Renal cortex interstitium (tissue), 15 donors: Measurements from ENCODE around the gene LCLAT1. TPM values are rescaled to one million over a fixed set of nuclear protein-coding genes. Genes with fewer than 3 reads are reported as not detected.

Source experiments
- DNase-seq, 11 donors: peaks; one replicate each; pipeline ENCODE4 v3.0.0-alpha.2; 2013; ENCODE audit warnings: low read depth in 9 of 11, low spot score in 4 of 11; ENCODE audit errors: extremely low read depth in 1 of 11
- long read RNA-seq, 16 experiments: transcript quantifications; one replicate each; lab custom pipeline, GENCODE V29; 2026
- polyA plus RNA-seq, 3 donors: library from polyadenylated mRNA; unstranded; fragments of 120-200 nt; gene quantifications; one replicate each; pipeline ENCODE4 v1.2.1, GENCODE V29; 2013; ENCODE audit not compliant: insufficient read length in 3 of 3

LCLAT1 gene
- 10 to 100 TPM; 17.2 to 20.8 (median 20.3) TPM for polyA plus RNA-seq
- long read RNA-seq, donor 1: 0 reads
- long read RNA-seq, donor 2, full-length matches to known transcripts: 1 of 1 reads
- long read RNA-seq, donor 2, partial matches to known transcripts: 0 of 1 reads
- long read RNA-seq, donor 2, other reads (novel, unspliced or antisense): 0 of 1 reads
- long read RNA-seq, donor 3, full-length matches to known transcripts: 4 of 4 reads
- long read RNA-seq, donor 3, partial matches to known transcripts: 0 of 4 reads
- long read RNA-seq, donor 3, other reads (novel, unspliced or antisense): 0 of 4 reads
- long read RNA-seq, donor 4, full-length matches to known transcripts: 4 of 4 reads
- long read RNA-seq, donor 4, partial matches to known transcripts: 0 of 4 reads
- long read RNA-seq, donor 4, other reads (novel, unspliced or antisense): 0 of 4 reads
- long read RNA-seq, donor 5: 0 reads
- long read RNA-seq, donor 6, full-length matches to known transcripts: 5 of 5 reads
- long read RNA-seq, donor 6, partial matches to known transcripts: 0 of 5 reads
- long read RNA-seq, donor 6, other reads (novel, unspliced or antisense): 0 of 5 reads
- long read RNA-seq, donor 7, full-length matches to known transcripts: 2 of 20 reads
- long read RNA-seq, donor 7, partial matches to known transcripts: 18 of 20 reads
- long read RNA-seq, donor 7, other reads (novel, unspliced or antisense): 0 of 20 reads
- long read RNA-seq, donor 8, full-length matches to known transcripts: 3 of 22 reads
- long read RNA-seq, donor 8, partial matches to known transcripts: 19 of 22 reads
- long read RNA-seq, donor 8, other reads (novel, unspliced or antisense): 0 of 22 reads
- long read RNA-seq, donor 9, full-length matches to known transcripts: 1 of 1 reads
- long read RNA-seq, donor 9, partial matches to known transcripts: 0 of 1 reads
- long read RNA-seq, donor 9, other reads (novel, unspliced or antisense): 0 of 1 reads
- long read RNA-seq, donor 10, full-length matches to known transcripts: 4 of 4 reads
- long read RNA-seq, donor 10, partial matches to known transcripts: 0 of 4 reads
- long read RNA-seq, donor 10, other reads (novel, unspliced or antisense): 0 of 4 reads
- long read RNA-seq, donor 11: 0 reads
- long read RNA-seq, donor 12, full-length matches to known transcripts: 1 of 1 reads
- long read RNA-seq, donor 12, partial matches to known transcripts: 0 of 1 reads
- long read RNA-seq, donor 12, other reads (novel, unspliced or antisense): 0 of 1 reads
- long read RNA-seq, donor 13, full-length matches to known transcripts: 4 of 4 reads
- long read RNA-seq, donor 13, partial matches to known transcripts: 0 of 4 reads
- long read RNA-seq, donor 13, other reads (novel, unspliced or antisense): 0 of 4 reads
- long read RNA-seq, donor 14, full-length matches to known transcripts: 1 of 1 reads
- long read RNA-seq, donor 14, partial matches to known transcripts: 0 of 1 reads
- long read RNA-seq, donor 14, other reads (novel, unspliced or antisense): 0 of 1 reads
- long read RNA-seq, donor 15, full-length matches to known transcripts: 1 of 1 reads
- long read RNA-seq, donor 15, partial matches to known transcripts: 0 of 1 reads
- long read RNA-seq, donor 15, other reads (novel, unspliced or antisense): 0 of 1 reads
- long read RNA-seq, donor 16, full-length matches to known transcripts: 3 of 3 reads
- long read RNA-seq, donor 16, partial matches to known transcripts: 0 of 3 reads
- long read RNA-seq, donor 16, other reads (novel, unspliced or antisense): 0 of 3 reads

- peak in 10 of 11 donors; percentile 58 to 78 (median 66) for DNase-seq
Observed at GRCh38 chr2:30447149-30448045, at the start of gene LCLAT1. Gene LCLAT1, plus strand, starts transcription at chr2:30447246. Its CDS starts 78,345 bp downstream, at chr2:30525591.

- peak in 1 of 11 donors; percentile 28 for DNase-seq
Observed at GRCh38 chr2:30398084-30398873, 48.8 kb upstream of the LCLAT1 start.

- DNase-seq: no peak
Observed at GRCh38 chr2:30400151-30400954, 46.7 kb upstream of the LCLAT1 start.

GRCh38 chr2:30402441-30403182 lies 44.4 kb upstream of the LCLAT1 start:
- no peak for DNase-seq

- DNase-seq: no peak
Observed at GRCh38 chr2:30403592-30404312, 43.3 kb upstream of the LCLAT1 start.

- peak in 2 of 11 donors; percentile 22 for DNase-seq
Observed at GRCh38 chr2:30404319-30405259, 42.5 kb upstream of the LCLAT1 start.

- DNase-seq: no peak
Observed at GRCh38 chr2:30405260-30405605, 41.8 kb upstream of the LCLAT1 start.

- no peak for DNase-seq
Observed at GRCh38 chr2:30406853-30407252, 40.2 kb upstream of the LCLAT1 start.

GRCh38 chr2:30408961-30409387 lies 38.1 kb upstream of the LCLAT1 start:
- peak in 1 of 11 donors; percentile 47 for DNase-seq

- no peak for DNase-seq
Observed at GRCh38 chr2:30410217-30410616, 36.8 kb upstream of the LCLAT1 start.

- DNase-seq: peak in 7 of 11 donors; percentile 8 to 88 (median 82)
Observed at GRCh38 chr2:30412047-30412683, 34.9 kb upstream of the LCLAT1 start.

- DNase-seq: no peak
Observed at GRCh38 chr2:30412684-30413570, 34.1 kb upstream of the LCLAT1 start.
